ENCODE results near the gene MACROD1. TPM values are rescaled to one million over a fixed set of nuclear protein-coding genes. Genes with fewer than 3 reads are reported as not detected.
"Not testable (repeated sequence)": the region's sequence is repeated elsewhere in the genome, so short reads cannot be mapped to it uniquely, and the experiment has no call there.

MACROD1 gene
- total RNA-seq, 1 experiment from 2014 or later: 4.7 TPM

DNA sequence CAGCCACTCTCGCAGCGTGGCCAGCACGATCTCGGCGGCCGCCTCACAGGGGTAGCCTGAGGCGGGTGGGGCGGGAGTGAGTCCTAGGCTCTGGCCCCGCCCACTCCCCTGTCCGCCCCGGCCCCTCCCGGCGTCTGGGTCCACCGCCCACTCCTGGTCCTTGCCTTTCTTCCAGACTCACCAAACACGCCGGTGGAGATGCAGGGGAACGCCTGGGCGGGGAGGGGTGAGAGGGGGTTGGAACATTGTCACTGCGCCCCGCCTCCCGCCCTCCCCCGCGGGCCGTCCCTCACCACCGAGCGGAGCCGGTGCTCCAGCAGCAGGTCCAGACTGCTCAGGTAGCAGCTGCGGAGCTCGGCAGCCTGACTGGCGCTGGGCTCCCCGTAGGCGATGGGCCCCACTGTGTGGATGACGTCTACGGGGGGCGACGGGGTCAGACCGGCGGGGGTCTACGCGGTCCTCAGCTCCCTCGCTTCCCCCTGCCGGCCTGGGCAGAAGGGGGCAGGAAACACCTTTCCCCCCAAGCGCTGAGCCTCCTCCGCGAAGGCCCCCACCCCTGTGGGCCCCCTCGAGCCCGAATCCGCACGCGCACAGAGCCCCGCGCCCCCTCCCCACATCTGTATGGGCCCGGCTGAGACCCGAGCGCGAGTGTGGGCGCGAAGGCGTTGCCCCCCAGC is 166.4 kb downstream of the MACROD1 start:
- no peak for DNase-seq (ENCODE audit: low spot score)

DNA sequence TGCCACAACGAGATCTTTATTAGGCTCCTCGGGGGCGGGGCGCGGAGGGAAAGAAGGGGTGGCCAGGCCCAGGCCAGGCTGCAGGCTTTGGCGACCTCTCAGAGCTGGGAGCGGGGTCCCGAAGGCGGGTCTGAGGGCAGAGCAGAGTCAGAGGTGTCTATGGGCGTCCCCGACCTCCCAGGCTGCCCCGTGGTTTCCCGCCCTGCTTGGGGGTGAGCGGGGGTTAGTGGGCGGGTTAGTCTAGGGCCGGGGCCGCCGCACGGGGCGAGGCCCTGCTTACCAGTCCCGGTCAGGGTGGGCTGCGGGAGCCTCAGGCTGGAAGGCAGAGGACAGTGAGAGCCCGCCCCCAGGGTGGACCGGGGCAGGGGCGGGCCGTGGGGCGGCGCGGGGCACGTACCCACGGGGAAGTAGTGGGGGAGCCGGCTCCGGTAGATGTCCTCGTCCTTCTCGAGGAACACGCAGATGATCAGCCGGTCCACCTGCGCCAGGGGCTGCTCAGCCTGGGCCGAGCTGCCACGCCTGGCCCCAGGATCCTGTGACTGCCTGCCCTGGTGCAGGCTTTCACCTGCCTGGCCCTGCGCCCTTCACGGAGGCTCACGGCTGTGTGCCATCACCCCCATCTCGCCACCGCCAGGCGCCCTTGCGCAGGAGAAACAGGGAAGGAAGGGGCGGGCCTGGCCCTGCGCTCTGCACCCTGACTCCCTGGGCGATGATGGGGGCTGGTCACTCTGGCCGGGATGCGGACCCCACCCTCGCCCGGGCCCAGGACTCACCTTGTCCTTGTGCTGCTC is 167.2 kb downstream of the MACROD1 start:
- DNase-seq (ENCODE audit: low spot score): no peak

DNA sequence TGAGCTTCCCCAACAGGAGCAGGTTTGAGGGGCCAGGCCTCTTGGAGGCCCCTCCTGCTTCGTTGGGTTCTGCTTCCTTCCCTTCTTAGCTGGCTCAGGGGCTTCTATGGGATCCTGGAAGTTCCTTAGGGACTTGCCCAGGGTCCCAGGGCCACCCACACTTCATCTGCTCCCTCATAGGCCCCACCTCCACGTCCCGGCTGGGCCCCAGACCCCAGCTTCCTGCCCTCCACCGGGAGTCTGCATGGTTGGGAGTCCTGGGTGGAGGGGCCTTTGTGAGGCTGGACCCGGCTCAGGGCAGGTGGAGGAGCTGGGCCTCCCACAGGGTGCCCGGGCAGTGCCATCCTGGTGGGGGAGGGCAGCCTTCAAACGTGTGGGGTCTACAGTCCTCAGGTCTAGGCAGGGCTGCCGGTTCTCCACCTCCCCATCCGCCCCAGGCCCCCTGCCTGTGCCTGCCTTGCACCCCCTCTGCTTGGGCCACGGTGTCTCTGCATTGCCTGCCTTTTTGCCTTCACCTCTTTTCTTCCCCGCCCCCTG is 168.0 kb downstream of the MACROD1 start:
- DNase-seq (ENCODE audit: low spot score): no peak

DNA sequence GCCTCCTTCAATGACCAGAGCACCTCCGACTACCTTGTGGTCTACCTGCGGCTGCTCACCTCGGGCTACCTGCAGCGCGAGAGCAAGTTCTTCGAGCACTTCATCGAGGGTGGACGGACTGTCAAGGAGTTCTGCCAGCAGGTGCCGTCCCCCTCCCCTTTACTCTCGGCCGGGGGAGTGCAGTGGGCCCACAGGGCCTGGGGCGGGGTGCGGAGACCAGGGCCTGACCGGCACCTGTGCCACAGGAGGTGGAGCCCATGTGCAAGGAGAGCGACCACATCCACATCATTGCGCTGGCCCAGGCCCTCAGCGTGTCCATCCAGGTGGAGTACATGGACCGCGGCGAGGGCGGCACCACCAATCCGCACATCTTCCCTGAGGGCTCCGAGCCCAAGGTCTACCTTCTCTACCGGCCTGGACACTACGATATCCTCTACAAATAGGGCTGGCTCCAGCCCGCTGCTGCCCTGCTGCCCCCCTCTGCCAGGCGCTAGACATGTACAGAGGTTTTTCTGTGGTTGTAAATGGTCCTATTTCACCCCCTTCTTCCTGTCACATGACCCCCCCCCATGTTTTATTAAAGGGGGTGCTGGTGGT is 168.7 kb downstream of the MACROD1 start:
- DNase-seq (ENCODE audit: low spot score): no peak

DNA sequence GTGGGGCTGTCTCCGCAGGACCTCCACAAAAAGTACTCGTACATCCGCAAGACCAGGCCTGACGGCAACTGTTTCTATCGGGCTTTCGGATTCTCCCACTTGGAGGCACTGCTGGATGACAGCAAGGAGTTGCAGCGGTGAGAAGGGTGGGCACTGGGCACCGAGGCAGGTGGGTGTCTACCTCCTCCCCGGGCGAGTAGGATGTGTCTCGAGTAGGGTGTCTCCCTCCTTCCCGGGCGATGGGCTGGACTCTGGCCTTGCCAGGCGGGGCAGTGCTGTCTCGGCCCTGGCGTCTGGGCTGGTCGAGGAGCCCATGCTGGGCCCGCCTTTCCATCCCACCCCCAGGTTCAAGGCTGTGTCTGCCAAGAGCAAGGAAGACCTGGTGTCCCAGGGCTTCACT is 169.4 kb downstream of the MACROD1 start:
- no peak for DNase-seq (ENCODE audit: low spot score)

DNA sequence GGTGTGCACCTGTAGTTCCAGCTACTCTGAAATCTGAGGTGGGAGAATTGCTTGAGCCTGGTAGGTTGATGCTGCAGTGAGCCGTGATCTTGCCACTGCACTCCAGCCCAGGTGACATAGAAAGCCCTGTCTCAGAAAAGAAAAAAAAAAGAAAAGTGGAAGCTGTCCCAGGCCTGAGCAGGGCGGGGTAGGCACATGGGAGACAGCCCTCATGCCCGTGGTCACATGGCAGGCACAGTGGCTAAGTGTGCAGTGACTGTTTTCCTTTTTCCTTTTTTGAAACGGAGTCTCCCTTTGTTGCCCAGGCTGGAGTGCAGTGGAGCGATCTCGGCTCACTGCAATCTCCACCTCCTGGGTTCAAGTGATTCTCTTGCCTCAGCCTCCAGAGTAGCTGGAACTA is 171.9 kb downstream of the MACROD1 start:
- no peak for DNase-seq (ENCODE audit: low spot score)

DNA sequence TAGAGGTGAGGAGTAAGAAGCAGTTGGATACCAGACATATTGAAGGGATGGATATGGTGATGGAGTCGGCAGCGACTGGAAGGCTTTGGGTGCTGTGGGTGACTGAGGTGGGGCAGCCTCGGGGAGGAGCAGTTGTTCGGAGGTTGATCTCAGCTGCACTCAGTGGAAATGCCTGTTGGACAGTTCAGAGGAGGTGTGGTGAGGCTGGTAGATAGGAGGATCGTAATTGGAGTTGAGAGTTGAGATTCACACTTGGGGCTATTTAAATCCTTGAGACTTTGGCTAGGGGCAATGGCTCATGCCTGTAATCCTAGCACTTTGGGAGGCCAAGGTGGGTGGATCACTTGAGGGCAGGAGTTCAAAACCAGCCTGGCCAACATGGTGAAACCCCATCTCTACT is 172.8 kb downstream of the MACROD1 start:
- DNase-seq (ENCODE audit: low spot score): no peak

DNA sequence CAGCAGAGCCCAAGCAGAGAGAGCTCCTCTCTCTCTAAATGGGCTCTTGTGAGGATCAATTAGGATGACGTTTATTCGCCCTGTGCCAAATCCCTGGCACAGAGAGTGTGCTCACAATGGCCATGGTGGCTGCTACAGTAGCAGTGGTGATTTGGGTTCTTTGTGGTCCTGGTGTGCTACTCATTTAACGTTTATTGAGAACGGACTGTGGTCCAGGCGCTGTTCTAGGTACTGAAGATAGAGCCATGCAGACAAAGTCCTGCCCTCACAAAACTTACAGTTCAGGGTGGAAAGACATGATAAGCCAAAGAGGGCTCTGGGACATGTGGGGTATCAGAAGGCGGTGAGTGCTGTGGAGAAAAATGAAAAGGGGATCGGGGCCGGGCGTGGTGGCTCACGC is 174.4 kb downstream of the MACROD1 start:
- no peak for DNase-seq (ENCODE audit: low spot score)

DNA sequence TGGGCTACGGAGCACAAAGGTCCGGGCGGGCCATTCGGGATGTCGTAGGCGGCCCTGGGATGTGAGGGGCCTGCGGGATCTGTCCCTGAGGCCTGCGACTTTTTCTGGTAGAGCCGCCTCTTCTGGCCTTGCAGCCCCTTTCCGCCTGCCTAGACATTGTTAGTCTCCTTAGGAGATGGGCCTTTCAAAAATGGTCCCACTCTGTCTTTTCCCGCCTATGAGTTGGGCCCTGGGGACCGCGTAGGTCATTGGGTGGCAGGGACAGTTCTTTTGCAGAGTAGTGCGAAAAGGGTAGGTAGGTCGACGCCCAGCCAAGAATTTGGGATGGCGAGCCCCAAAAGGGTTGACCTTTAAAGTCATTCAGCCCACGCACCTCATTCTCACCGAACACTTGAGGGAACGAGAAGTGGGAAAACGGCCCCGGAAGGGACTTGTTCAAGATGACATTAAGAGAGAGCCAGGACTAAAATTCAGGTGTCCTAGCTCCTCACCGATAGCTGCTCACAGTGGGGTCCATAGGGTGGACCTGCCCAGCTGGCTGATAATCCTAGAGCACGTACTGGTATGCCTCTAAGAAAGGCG is 178.9 kb downstream of the MACROD1 start:
- no peak for DNase-seq (ENCODE audit: low spot score)

DNA sequence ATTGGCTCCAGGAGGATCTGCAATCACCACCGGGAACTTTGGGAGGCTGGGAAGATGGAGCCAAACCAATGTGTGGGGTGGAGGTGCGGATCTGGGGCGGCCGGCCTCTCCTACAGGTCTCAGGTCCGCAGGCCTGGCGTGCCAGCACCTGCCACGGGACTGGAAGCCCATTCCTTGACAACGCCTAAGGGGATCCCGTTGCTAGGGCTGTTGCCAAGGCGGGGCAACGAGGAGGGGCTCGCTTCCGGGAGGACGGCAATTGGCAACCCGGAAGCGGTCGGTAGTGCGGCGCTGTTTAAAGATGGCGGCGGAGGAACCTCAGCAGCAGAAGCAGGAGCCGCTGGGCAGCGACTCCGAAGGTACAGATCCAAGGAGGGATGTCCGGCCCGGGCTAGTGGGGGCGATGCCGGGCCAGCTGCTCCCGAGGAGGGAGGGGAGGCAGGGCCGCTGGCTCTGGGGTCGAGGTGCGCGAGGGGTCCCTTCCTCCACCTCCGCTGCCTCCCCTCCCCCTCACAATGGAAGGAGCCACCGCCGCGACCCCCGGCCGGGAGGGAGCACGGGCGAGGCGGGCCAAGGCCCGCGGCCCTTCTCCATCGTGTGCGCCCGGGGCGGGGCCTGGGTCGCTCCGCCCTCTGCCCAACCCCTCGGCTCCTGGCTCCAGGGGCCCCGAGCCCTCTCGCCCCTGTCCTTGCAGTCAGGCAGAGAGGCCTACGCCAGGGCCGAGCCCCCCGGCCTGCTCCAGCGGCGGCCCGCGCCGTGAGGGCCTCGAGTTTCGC is 179.6 kb downstream of the MACROD1 start, which contains the start of gene OTUB1:
Gene OTUB1 (plus strand): TSS at position 283 of the 776 bp plus-strand sequence. CDS start 19 bp downstream, at position 302.
- peak; percentile 87 for DNase-seq (ENCODE audit: low spot score)

DNA sequence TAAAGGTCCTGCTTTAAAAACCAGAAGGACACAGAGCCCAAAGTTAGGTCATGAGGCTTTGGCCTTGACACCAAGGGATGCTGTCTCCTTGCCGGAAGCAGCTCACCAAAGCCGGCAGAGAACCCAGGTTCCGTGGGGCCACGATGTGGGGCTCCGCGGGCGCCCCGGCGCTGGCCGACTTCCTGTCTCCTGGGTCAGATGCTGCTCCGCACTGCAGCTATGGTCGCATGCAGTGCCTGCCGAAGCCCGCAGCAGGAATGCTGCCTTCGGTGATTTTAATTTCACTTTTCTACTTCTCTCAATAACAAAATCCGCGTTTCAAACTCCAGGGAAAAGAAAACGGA is 180.1 kb downstream of the MACROD1 start:
- DNase-seq (ENCODE audit: low spot score): no peak

DNA sequence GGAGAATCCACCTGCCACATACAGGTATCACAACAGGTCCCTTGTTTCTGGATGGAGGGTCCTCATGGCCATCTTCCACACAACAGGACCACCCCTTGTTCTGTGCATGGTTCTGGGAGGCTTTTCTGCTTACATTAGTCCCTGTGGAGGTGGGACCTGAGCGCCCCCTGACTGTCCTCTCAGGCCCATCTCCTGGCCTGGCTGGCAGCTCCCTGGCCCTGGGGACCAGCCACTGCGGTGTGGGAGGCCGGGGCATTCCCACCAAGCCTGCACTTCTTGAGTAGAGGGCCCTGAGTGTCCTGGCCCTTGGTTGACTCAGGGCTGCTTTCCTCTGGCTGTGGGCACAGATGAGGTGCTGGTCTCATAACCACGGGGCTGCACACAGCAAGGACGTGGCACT is 186.5 kb downstream of the MACROD1 start:
- no peak for DNase-seq (ENCODE audit: low spot score)

DNA sequence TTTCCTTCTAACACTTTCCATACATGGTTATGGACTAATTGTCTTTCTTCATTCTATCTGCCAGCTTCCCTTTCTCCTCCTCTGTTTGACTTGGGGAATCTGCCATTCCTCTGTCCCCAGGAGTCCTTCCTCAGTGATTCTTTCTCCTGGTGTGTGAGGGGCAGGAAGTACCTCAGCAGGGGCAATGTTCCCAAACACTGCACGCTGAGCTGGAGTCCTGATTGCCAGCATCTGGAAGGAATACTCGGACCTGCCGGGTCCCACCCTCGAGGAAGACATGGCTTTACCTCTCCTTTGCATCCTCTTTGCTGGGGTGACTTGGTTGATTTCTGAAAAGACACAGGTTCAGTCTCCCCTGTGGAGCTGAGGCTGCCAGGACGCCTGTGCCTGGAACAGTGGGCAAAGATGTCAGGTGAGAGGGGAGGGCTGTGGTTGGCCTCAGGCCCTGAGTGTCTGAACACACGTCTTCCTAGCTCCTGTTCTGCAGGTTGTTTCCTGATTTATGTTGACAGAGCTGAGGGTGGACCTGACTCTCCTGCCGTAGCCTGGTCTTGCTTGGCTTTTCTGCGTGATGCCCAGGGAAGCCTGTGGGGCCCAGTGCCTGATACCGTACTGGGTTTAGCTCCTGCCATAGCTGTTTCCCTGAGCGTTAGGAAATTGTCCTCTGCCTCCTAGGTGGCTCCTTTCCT is 187.2 kb downstream of the MACROD1 start:
- DNase-seq (ENCODE audit: low spot score): no peak

DNA sequence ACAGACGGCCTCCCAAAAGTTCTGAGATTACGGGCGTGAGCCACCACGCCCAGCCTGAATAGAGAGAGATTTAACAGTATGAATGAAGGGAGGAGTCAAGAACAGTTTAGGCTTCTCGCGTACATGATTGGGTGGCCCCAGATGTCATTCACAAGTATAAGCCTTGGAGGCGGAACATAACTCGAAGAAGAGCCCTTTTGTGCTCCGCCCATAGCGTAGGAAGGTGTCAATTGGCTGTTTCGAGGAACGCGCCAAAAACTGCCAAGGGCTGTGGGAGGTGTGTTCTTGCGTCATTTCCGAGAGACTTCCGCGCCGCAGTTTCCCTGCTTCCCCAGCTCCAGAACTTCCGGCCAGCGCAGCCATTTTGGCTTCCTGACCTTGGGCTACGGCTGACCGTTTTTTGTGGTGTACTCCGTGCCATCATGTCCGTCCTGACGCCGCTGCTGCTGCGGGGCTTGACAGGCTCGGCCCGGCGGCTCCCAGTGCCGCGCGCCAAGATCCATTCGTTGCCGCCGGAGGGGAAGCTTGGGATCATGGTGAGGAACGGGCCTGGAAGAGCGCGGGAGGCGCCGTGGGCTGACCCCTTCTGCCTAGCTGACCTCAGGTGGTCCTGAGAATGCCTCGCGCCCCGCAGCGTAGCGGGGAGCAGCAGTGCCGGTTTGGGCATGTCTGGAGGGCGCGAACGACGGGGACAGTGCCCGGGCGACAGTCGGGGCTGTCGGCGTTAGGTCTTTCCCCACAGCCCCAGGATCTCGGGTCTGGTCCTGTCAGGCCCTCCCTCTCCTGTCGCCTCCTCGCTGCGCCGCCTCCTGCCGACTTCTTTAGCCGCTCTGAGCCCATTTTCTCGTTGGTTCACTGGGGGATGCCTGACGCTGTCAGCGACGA is 191.4 kb downstream of the MACROD1 start, which contains the start of gene COX8A:
Gene COX8A (plus strand): TSS at position 362 of the 885 bp plus-strand sequence. CDS start 61 bp downstream, at position 423.
- peak; percentile 100 for DNase-seq (ENCODE audit: low spot score)

DNA sequence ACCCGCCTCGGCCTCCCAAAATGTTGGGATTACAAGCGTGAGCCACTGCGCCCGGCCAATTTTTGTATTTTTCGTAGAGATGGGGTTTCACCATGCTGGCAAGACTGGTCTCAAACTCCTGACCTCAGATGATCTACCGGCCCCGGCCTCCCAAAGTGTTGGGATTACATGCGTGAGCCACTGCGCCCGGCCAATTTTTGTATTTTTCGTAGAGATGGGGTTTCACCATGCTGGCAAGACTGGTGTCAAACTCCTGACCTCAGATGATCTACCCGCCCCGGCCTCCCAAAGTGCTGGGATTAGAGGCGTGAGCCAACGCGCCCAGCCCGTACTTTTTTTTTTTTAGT is 192.0 kb downstream of the MACROD1 start:
- DNase-seq (ENCODE audit: low spot score): not testable (repeated sequence)

DNA sequence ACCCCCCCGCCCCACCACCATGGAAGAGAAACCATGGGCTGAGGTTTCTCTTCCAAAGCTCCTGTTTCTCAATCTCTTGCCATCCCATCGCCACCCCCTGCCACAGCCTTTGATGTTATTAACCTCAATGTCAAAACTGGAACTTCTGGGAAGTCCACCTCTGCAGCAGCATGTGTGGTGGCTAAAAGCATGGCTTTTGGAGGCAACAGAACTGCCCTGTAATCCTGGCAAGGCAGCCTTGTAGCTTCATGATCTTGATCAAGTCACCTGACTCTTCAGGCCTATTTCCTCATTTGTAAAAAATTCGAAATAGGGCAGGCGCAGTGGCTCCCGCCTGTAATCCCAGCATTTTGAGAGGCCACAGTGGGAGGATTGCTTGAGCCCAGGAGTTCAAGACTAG is 195.0 kb downstream of the MACROD1 start:
- DNase-seq (ENCODE audit: low spot score): no peak

DNA sequence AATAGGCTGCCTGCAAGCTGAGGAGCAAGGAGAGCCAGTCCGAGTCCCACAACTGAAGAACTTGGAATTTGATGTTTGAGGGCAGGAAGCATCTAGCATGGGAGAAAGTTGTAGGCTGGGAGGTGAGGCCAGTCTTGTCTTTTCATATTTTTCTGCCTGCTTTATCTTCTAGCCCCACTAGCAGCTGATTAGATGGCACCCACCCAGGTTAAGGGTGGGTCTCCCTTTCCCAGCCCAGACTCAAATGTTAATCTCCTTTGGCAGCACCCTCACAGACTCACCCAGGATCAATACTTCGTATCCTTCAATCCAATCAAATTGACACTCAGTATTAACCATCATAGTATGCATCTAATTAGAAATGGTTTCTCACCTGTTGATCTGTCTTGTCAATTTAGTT is 196.5 kb downstream of the MACROD1 start:
- DNase-seq (ENCODE audit: low spot score): no peak

DNA sequence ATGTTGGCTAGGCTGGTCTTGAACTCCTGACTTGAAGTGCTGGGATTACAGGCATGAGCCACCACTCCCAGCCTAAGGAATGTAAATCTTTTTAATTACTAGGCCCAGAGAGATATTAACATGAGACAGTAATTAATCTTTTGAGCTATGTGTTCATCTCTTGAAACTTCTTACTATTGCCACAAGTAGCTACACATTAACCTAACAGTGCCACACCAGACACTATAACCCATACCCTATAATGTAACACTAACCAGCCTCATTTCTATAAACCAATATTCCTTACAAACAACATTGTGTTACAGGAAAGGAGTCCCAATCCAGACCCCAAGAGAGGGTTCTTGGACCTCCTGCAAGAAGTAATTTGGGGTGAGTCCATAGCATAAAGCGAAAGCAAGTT is 199.5 kb downstream of the MACROD1 start:
- DNase-seq (ENCODE audit: low spot score): no peak

DNA sequence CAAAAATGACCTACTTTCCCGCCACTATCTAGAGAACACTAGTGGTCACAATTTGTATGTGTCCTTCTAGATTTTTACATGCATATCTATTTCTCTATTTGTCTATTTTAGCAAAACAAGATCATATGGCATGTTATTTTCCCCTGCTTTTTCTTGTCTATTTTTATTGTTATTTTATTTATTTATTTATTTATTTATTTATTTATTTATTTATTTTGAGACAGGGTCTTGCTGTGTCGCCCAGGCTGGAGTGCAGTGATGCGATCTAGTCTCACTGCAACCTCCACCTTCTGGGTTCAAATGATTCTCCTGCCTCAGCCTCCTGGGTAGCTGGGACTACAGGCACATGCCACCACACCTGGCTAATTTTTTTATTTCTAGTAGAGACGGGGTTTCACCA is 202.0 kb downstream of the MACROD1 start:
- DNase-seq (ENCODE audit: low spot score): not testable (repeated sequence)
